ENCODE results near the gene TDRD10. TPM values are rescaled to one million over a fixed set of nuclear protein-coding genes. Genes with fewer than 3 reads are reported as not detected.

TDRD10 gene
- total and polyA plus RNA-seq, 2 donors (not counting 1 experiment from before 2014, with no cell fraction given), result 0.06 TPM; not detected in 1

DNA sequence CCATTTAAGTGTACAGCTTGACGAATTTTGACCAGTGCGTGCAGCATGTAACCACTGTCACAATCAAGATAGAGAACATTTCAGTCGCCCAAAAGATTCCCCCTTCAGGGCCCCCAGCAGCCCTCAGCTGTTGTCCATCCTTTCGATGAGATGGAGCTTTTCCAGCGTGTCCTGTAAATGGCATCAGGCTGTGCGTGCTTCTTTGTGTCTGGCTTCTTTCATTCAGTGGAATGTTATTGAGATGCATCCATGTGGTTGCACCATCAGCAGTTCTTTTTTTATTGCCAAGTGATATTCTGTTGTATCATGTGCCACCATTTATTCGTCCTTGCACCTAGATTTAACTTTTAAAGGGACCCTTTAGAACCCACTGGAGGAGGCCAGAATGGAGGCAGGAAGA is 34.6 kb downstream of the TDRD10 start:
- Histone ChIP-seq H3K4me1 (ENCODE audit: control insufficient read depth in 2 of 2, insufficient read depth in 2 of 2, low read length in 2 of 2) (no peaks in the 10 kb centered on the region), H2AFZ (ENCODE audit: insufficient read depth, low read depth, low read length, poor library complexity, severe bottlenecking) (no peak overlapping the region), H3K27ac (ENCODE audit: low read length in 2 of 2) (no peak overlapping the region), H3K9ac (ENCODE audit: low read length) (no peak overlapping the region), H3K9me3 (ENCODE audit: control extremely low read depth in 1 of 3, control insufficient read depth in 2 of 3, insufficient read depth in 1 of 3, low read length in 2 of 3) (peaks cover 0 to 11% (median 0%) of the 10 kb centered on the region in 3 donors), H3K36me3 (replicated peaks in 1 of 2; ENCODE audit: control extremely low read depth in 1 of 2, control insufficient read depth in 1 of 2, extremely low read depth in 1 of 2, insufficient read depth in 2 of 2, low read length in 1 of 2) (no peaks in the 10 kb centered on the region), H4K20me1 (ENCODE audit: control insufficient read depth, insufficient read depth, low read length, poor library complexity, severe bottlenecking) (no peaks in the 10 kb centered on the region), H3K27me3 (replicated peaks in 1 of 4; ENCODE audit: control extremely low read depth in 1 of 4, control insufficient read depth in 3 of 4, insufficient read depth in 4 of 4, low read length in 3 of 4) (peaks cover 0 to 6% (median 0%) of the 10 kb centered on the region in 4 experiments), H3K4me2 (replicated peaks; ENCODE audit: low read depth, low read length, poor library complexity, severe bottlenecking) (no peak overlapping the region), H3K4me3 (ENCODE audit: control extremely low read depth in 1 of 5, extremely low read depth in 1 of 5, insufficient read depth in 1 of 5, low read depth in 2 of 5, low read length in 4 of 5) (no peak overlapping the region), H3K79me2 (ENCODE audit: control insufficient read depth, insufficient read depth, low read length) (no peaks in the 10 kb centered on the region)
- no peak for TF ChIP-seq EZH2 (IDR thresholded peaks at IDR 0.05; ENCODE audit: borderline replicate concordance, insufficient read depth, low read depth, low read length, poor library complexity, severe bottlenecking)
- TF ChIP-seq, protein P1, sequence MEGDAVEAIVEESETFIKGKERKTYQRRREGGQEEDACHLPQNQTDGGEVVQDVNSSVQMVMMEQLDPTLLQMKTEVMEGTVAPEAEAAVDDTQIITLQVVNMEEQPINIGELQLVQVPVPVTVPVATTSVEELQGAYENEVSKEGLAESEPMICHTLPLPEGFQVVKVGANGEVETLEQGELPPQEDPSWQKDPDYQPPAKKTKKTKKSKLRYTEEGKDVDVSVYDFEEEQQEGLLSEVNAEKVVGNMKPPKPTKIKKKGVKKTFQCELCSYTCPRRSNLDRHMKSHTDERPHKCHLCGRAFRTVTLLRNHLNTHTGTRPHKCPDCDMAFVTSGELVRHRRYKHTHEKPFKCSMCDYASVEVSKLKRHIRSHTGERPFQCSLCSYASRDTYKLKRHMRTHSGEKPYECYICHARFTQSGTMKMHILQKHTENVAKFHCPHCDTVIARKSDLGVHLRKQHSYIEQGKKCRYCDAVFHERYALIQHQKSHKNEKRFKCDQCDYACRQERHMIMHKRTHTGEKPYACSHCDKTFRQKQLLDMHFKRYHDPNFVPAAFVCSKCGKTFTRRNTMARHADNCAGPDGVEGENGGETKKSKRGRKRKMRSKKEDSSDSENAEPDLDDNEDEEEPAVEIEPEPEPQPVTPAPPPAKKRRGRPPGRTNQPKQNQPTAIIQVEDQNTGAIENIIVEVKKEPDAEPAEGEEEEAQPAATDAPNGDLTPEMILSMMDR (IDR thresholded peaks at IDR 0.05), result no peak
- no peak for ATAC-seq (ENCODE audit: low read depth)
- ChIA-PET POLR2A (no interaction called here), CTCF (interaction anchor here (0.6 kb wide), 1 partner anchor 70 kb away, joined by 3 read pairs; no protein-coding TSS in a partner anchor)
- 93% methylated on average over 3 of the region's 7 CpGs for WGBS (ENCODE audit: insufficient coverage)
- H3K4me1 Mint-ChIP-seq, result no peaks in the 10 kb centered on the region
- H3K27me3 Mint-ChIP-seq, result peaks cover 33% of the 10 kb centered on the region
- H3K9me3 Mint-ChIP-seq (ENCODE audit: insufficient read depth), result peaks cover 4% of the 10 kb centered on the region
- H3K4me3 Mint-ChIP-seq, result no peak overlapping the region
- no peak for DNase-seq
- H3K27ac Mint-ChIP-seq, result no peak overlapping the region
- intact Hi-C loops (cut with micrococcal nuclease), result no loop called here

DNA sequence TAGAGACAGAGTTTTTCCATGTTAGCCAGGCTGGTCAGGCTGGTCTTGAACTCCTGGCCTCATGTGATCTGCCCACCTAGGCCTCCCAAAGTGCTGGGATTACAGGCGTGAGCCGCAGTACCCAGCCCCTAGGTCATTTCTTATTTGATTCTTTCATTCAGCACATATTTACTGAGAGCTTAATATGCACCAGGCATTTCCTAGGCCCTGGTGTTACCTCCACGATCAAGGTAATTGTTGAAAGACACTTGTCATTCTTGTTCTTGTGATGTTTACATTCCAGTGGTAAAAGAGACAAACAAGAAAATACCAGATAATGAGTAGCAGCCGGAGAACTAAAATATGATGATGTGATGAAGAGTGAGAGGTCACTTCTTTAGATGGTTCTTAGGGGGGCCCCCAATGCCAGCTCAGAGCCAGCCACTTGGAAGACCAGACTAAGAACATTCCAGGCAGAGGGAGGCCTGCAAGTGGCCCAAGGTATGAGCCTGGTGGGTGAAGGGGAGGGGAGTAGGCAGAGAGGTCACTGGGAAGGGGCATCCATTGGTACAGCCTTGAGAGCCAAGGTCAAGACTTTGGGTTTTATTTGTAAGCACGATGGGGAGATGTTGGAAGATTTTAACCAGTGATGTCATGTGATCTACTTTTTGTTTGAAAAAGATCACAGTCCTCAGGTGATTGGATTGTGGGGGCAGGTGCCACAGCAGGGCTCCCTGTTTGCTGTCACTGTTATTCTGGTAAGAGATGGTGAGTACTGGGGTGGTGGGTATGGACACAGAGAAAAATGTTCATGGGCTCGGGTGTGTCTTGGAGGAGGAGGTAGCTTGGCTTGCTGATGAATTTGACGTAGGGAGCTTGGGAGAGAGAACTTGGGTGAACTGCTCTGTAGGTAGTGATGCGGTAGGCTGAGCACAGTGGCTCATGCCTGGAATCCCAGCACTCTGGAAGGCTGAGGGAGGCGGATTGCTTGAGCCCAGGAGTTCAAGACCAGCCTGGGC is 37.8 kb downstream of the TDRD10 start:
- Histone ChIP-seq H2AFZ (ENCODE audit: insufficient read depth, low read depth, low read length, poor library complexity, severe bottlenecking) (no peak overlapping the region), H3K9ac (ENCODE audit: low read length) (no peak overlapping the region), H3K9me3 (ENCODE audit: control extremely low read depth in 1 of 3, control insufficient read depth in 2 of 3, insufficient read depth in 1 of 3, low read length in 2 of 3) (peaks cover 0 to 7% (median 0%) of the 10 kb centered on the region in 3 donors), H3K27me3 (replicated peaks in 1 of 4; ENCODE audit: control extremely low read depth in 1 of 4, control insufficient read depth in 3 of 4, insufficient read depth in 4 of 4, low read length in 3 of 4) (peaks cover 0 to 9% (median 0%) of the 10 kb centered on the region in 4 experiments), H3K36me3 (replicated peaks in 1 of 2; ENCODE audit: control extremely low read depth in 1 of 2, control insufficient read depth in 1 of 2, extremely low read depth in 1 of 2, insufficient read depth in 2 of 2, low read length in 1 of 2) (no peaks in the 10 kb centered on the region), H3K4me2 (replicated peaks; ENCODE audit: low read depth, low read length, poor library complexity, severe bottlenecking) (no peak overlapping the region), H3K79me2 (ENCODE audit: control insufficient read depth, insufficient read depth, low read length) (no peaks in the 10 kb centered on the region), H3K4me3 (ENCODE audit: control extremely low read depth in 1 of 5, extremely low read depth in 1 of 5, insufficient read depth in 1 of 5, low read depth in 2 of 5, low read length in 4 of 5) (no peak overlapping the region), H3K4me1 (ENCODE audit: control insufficient read depth in 2 of 2, insufficient read depth in 2 of 2, low read length in 2 of 2) (no peaks in the 10 kb centered on the region), H3K27ac (ENCODE audit: low read length in 2 of 2) (no peak overlapping the region), H4K20me1 (ENCODE audit: control insufficient read depth, insufficient read depth, low read length, poor library complexity, severe bottlenecking) (no peaks in the 10 kb centered on the region)
- no peaks in the 10 kb centered on the region for H3K4me1 Mint-ChIP-seq
- CTCF ChIA-PET, result interaction anchor here (0.8 to 2.6 kb wide), 2 partner anchors 59 to 80 kb away, joined by 3 to 14 read pairs; no protein-coding TSS in a partner anchor
- intact Hi-C loops (cut with micrococcal nuclease), result no loop called here
- POLR2A ChIA-PET, result no interaction called here
- peaks cover 4% of the 10 kb centered on the region for H3K9me3 Mint-ChIP-seq (ENCODE audit: insufficient read depth)
- H3K4me3 Mint-ChIP-seq, result no peak overlapping the region
- no peak for ATAC-seq (ENCODE audit: low read depth)
- no peak overlapping the region for H3K27ac Mint-ChIP-seq
- TF ChIP-seq EZH2 (IDR thresholded peaks at IDR 0.05; ENCODE audit: borderline replicate concordance, insufficient read depth, low read depth, low read length, poor library complexity, severe bottlenecking), result no peak
- TF ChIP-seq, protein P1 (IDR thresholded peaks at IDR 0.05), result no peak
- WGBS (ENCODE audit: insufficient coverage), result 96% methylated on average over 4 of the region's 9 CpGs
- DNase-seq, result no peak
- peaks cover 36% of the 10 kb centered on the region for H3K27me3 Mint-ChIP-seq

All from B cell (primary cell).